ENCODE measurements around the gene MYLIP. TPM values are rescaled to one million over a fixed set of nuclear protein-coding genes. Genes with fewer than 3 reads are reported as not detected.

MYLIP gene
- polyA plus RNA-seq, 1 experiment, result 6.5 TPM

DNA sequence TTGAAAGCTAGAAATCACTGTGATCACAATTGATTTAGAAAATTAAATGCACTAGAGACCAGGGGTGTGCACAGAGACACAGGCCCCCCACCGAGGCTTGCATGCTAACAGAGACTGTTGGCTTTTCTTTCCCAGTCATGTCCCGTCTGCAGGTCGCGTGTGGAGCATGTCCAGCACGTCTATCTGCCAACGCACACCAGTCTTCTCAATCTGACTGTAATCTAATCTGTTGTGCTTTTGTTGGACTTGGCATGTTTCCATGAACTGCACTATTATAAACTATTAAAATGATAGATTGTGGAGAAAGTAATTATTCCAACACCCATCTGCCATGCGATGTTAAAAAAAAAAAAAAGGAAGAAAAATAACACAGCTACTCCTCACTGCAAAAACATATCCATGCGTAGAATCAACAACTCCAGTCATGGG lies 17.7 kb downstream of the MYLIP start:
- POLR2A ChIA-PET, result no interaction called here
- no peak for DNase-seq (ENCODE audit: low read depth)
- CTCF ChIA-PET, result interaction anchor here (0.8 to 1.7 kb wide), 4 partner anchors 10 to 455 kb away, joined by 3 to 4 read pairs (median 3); partner anchors contain the start of gene MYLIP

DNA sequence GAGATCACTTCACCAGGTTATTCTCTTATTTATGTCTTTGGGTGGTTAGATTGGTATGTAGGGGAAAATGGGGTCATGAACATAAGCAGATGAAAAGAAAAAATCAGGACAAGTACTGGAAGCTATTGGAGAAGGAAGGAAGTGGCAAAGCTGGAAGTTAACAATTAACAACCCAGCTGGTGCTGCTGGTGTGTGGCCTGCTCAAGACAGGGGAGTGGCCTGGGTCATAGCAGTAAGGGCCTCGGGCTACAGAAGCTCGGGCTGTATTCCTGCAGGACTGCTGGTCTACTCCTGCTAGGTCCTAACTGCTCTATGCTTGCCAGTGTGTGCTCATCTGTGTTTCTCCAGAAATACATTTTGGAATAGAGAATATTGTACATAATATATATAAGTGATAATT lies 19.6 kb downstream of the MYLIP start:
- POLR2A ChIA-PET, result no interaction called here
- CTCF ChIA-PET, result no interaction called here
- DNase-seq (ENCODE audit: low read depth), result no peak
- Histone ChIP-seq H3K27me3 (ENCODE audit: control insufficient read depth, insufficient read depth, low read length) (peaks cover 4% of the 10 kb centered on the region), H3K36me3 (ENCODE audit: control insufficient read depth, insufficient read depth, low read length) (peaks cover 4% of the 10 kb centered on the region), H3K4me3 (ENCODE audit: low read depth, low read length) (no peak overlapping the region)
- TF ChIP-seq, protein P1, sequence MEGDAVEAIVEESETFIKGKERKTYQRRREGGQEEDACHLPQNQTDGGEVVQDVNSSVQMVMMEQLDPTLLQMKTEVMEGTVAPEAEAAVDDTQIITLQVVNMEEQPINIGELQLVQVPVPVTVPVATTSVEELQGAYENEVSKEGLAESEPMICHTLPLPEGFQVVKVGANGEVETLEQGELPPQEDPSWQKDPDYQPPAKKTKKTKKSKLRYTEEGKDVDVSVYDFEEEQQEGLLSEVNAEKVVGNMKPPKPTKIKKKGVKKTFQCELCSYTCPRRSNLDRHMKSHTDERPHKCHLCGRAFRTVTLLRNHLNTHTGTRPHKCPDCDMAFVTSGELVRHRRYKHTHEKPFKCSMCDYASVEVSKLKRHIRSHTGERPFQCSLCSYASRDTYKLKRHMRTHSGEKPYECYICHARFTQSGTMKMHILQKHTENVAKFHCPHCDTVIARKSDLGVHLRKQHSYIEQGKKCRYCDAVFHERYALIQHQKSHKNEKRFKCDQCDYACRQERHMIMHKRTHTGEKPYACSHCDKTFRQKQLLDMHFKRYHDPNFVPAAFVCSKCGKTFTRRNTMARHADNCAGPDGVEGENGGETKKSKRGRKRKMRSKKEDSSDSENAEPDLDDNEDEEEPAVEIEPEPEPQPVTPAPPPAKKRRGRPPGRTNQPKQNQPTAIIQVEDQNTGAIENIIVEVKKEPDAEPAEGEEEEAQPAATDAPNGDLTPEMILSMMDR (IDR thresholded peaks at IDR 0.05; ENCODE audit: insufficient read depth, low read depth, low read length), result no peak

More for the DNA sequence above, 17.7 kb downstream of the MYLIP start:
- Histone ChIP-seq H3K36me3 (ENCODE audit: control insufficient read depth, insufficient read depth, low read length) (peaks cover 4% of the 10 kb centered on the region), H3K27me3 (ENCODE audit: control insufficient read depth, insufficient read depth, low read length) (peaks cover 1% of the 10 kb centered on the region), H3K4me3 (ENCODE audit: low read depth, low read length) (no peak overlapping the region)
- TF ChIP-seq, protein P1 (IDR thresholded peaks at IDR 0.05; ENCODE audit: insufficient read depth, low read depth, low read length), result no peak

DNA sequence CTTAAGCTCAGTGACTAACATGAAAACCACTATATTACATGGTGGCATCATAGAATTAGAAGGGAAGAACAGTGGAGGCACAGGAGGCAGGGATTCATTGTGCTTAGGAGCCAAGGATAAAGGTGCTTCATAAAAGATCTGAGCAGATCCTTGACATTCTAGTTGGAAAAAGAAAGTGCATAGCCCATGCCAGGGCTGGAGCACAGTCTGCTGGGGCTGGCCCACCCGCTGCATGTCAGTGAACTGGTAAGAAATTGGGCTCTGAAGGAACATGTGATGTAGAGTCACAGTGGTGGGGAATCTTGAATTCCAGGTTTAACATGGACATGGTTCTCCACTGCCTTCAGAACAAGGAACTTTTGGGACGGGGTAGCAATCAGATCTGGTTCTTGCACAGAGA lies 20.4 kb downstream of the MYLIP start:
- Histone ChIP-seq H3K27me3 (ENCODE audit: control insufficient read depth, insufficient read depth, low read length) (peaks cover 4% of the 10 kb centered on the region), H3K36me3 (ENCODE audit: control insufficient read depth, insufficient read depth, low read length) (peaks cover 4% of the 10 kb centered on the region), H3K4me3 (ENCODE audit: low read depth, low read length) (no peak overlapping the region)
- POLR2A ChIA-PET, result no interaction called here
- CTCF ChIA-PET, result no interaction called here
- TF ChIP-seq, protein P1 (IDR thresholded peaks at IDR 0.05; ENCODE audit: insufficient read depth, low read depth, low read length), result no peak
- DNase-seq (ENCODE audit: low read depth), result no peak

DNA sequence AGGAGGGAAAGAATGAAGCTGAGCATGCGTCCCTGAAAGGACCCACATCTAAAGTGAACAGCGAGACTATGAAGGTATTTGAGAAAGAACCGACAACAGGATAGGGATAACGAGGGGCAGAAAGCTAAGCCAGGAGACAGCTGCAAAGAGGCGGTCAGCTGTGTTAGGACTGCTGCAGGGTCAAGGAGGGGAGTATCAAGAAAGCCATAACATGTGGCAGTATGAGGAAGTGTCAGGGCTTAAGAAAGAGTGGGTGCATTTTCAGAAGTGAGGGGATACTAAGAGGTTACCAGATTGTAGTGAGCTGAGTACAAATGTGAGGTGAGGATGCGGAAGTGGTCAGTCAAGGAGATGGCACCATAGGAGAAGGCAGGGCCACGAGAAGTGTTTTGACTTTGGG lies 21.2 kb downstream of the MYLIP start:
- ChIA-PET POLR2A (no interaction called here), CTCF (no interaction called here)
- peaks cover 4% of the 10 kb centered on the region for H3K27me3 ChIP-seq (ENCODE audit: control insufficient read depth, insufficient read depth, low read length)
- TF ChIP-seq, protein P1 (IDR thresholded peaks at IDR 0.05; ENCODE audit: insufficient read depth, low read depth, low read length), result no peak
- peaks cover under 1% of the 10 kb centered on the region for H3K36me3 ChIP-seq (ENCODE audit: control insufficient read depth, insufficient read depth, low read length)
- DNase-seq (ENCODE audit: low read depth), result no peak
- no peak overlapping the region for H3K4me3 ChIP-seq (ENCODE audit: low read depth, low read length)

DNA sequence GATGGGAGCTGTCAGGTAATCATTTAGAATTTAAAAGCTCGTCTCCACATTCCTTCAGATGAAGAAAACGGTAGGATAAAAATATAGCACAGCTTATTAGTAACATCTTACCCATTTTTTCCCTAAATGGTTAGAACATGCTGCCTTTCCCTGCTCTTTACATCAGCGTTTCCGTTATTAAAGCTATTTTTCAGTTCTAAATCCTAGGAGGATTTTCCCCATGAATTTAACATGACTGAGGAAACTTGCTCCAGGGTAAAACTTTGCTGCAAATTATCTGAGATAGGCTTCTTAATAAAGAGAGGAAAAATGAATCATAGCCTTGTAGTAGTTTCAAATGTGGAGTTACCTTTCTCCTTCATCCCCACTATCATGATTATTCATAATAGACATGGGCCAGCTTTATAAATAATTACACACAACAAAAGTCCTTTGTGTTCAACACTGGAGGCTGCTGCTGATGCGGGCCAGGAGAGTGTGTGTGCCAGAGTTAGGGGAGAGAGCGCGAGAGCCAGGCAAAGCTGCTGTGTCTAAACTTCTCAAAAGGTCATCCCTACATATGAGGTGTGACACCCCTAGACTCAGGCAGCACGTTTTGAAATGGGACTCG lies 24.4 kb downstream of the MYLIP start:
- Histone ChIP-seq H3K27me3 (ENCODE audit: control insufficient read depth, insufficient read depth, low read length) (peaks cover 10% of the 10 kb centered on the region), H3K4me3 (ENCODE audit: low read depth, low read length) (no peak overlapping the region), H3K36me3 (ENCODE audit: control insufficient read depth, insufficient read depth, low read length) (no peaks in the 10 kb centered on the region)
- DNase-seq (ENCODE audit: low read depth), result no peak
- ChIA-PET CTCF (interaction anchor here (0.9 to 1.2 kb wide), 3 partner anchors 11 to 462 kb away, joined by 3 to 6 read pairs (median 4); no protein-coding TSS in a partner anchor), POLR2A (no interaction called here)
- TF ChIP-seq, protein P1 (IDR thresholded peaks at IDR 0.05; ENCODE audit: insufficient read depth, low read depth, low read length), result no peak

Measured in BJ (cell line).